SK-N-MC (cell line): ENCODE results near the gene ALG12.

Experiments used
- EZH2 ChIP-seq: fragments of 200-600 bp; sonication (generic); IDR thresholded peaks from one replicate; pipeline ENCODE4 v1.6.1; 2017; ENCODE audit warnings: antibody characterized with exemption
- POLR2AphosphoS5 ChIP-seq: IDR thresholded peaks from 2 replicates; pipeline ENCODE4 v1.6.1; 2012; ENCODE audit warnings: mild to moderate bottlenecking, low read depth, low read length, borderline replicate concordance

- TF ChIP-seq EZH2 (no peak), POLR2AphosphoS5 (no peak)
Measured at GRCh38 chr22:49943771-49944398, 25.6 kb upstream of the ALG12 start.
